ENCODE results near the gene MRPS7.

DNA sequence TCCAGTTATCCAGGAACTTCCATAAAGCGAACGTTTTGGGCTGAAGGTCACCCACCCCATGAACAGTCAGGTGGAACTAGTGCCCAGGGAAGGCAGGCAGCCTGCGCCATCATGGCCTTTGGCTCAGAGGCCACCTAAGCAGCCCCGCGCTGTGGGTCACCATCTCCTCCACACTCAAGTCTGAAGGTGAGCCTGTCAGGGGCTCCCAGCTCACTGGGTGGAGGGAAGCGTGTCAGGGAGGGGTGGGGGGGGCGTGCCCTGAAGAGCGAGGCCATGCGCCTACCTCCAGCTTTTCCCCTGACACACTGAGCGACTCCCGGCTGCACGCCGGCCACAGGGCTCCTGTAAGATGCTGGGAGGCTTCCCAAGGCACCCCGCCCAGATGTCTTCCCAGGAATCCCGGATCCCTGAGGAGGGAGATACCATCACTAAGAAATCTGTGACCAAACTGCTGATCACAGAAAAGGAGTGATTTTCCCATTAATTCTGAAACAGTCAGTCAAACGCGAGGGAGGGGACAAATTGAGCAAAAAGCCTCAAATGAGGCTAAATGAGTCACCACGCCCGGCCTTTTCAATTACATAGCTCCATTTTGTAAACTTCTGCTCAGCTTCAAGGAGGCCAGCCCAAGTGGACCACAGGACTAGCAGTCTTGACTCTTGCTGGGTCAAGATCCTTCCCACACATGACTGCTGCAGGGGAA is 54.0 kb downstream of the MRPS7 start:
- TF ChIP-seq, protein P1, sequence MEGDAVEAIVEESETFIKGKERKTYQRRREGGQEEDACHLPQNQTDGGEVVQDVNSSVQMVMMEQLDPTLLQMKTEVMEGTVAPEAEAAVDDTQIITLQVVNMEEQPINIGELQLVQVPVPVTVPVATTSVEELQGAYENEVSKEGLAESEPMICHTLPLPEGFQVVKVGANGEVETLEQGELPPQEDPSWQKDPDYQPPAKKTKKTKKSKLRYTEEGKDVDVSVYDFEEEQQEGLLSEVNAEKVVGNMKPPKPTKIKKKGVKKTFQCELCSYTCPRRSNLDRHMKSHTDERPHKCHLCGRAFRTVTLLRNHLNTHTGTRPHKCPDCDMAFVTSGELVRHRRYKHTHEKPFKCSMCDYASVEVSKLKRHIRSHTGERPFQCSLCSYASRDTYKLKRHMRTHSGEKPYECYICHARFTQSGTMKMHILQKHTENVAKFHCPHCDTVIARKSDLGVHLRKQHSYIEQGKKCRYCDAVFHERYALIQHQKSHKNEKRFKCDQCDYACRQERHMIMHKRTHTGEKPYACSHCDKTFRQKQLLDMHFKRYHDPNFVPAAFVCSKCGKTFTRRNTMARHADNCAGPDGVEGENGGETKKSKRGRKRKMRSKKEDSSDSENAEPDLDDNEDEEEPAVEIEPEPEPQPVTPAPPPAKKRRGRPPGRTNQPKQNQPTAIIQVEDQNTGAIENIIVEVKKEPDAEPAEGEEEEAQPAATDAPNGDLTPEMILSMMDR (IDR thresholded peaks at IDR 0.05): no peak
- TF ChIP-seq POLR2A (IDR thresholded peaks at IDR 0.05) (no peak), EP300 (IDR thresholded peaks at IDR 0.05; ENCODE audit: low read depth) (no peak), POLR2AphosphoS5 (IDR thresholded peaks at IDR 0.05) (no peak)
